ENCODE measurements around the gene CYP46A1.

CYP46A1 gene

DNA sequence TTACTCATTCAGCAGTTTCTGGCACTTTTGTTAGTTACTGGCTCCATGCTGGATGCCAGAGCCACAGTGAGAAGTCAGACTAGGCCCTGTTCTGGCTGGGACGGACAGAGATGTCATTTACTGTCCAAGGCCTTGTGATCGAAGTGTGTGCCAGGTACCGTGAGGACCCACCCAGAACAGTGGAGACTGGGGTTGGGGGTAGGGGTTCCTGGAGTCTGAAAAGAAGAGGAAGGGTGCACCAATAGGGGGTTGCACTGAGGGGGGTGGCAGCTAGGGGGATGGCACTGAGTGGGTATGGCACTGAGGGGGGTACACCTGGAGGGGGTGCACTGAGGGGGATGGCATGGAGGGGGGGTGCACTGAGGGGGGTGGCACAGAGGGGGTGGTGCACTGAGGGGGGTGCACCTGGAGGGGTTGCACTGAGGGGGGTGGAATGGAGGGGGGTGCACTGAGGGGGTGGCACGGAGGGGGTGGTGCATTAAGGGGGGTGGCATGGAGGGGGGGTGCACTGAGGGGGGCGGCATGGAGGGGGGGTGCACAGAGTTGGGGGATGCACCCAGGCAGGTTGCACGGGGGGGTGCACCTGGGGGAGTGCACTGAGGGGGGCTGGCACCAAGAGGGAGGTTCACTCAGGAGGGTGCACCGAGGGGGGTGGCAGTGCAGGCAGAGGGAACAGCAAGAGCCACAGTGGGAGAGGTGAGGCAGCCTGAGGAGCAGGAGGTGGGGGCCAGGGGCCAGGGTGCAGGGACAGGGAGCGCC lies 10.6 kb upstream of the CYP46A1 start:
- no peak for DNase-seq (ENCODE audit: low read depth in 2 of 2)

- no peak for DNase-seq (ENCODE audit: low read depth in 2 of 2)
These were observed 9.9 kb upstream of the CYP46A1 start for GRCh38 chr14:99674064-99674650.

- DNase-seq (ENCODE audit: low read depth in 2 of 2) = no peak
These were observed 9.2 kb upstream of the CYP46A1 start for GRCh38 chr14:99674776-99675381.

DNA sequence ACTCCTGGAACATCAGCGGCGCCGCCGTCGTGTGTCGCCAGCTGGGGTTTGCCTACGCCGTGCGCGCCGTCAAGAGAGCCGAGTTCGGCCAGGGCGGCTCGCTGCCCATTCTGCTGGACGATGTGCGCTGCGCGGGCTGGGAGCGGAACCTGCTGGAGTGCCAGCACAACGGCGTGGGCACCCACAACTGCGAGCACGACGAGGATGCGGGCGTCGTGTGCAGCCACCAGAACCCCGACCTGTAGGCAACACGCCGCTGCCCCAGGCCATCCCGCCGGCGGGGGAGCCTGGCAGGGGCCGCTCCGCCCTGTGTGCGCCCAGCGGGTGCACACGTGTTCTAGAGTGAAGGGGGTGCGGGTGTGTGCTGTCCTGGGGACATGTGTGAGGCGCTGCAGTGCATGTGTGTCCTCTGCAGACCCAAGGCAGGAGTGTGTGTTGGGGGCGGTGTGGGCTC lies 8.7 kb upstream of the CYP46A1 start:
- no peak for DNase-seq (ENCODE audit: low read depth in 2 of 2)

DNA sequence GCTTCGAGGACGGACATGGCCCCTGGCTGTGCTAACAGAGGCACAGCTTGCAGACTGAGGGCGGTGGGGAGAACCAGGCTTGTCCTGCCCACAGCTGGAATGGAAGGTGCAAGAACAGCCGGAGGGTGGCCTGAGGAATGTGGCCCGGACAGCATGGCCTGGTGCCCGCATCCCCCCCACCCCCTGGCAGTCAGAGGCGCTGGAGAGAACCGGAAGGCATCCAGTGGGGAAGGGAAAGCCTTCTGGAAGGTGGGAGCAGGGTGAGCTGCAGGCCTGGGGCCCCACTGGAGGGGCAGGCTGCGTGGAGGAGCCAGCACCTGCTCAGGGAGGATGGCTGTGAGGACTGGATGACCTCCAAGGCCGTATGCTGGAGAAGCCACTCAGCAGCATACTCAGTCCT lies 8.1 kb upstream of the CYP46A1 start:
- no peak for DNase-seq (ENCODE audit: low read depth in 2 of 2)

DNA sequence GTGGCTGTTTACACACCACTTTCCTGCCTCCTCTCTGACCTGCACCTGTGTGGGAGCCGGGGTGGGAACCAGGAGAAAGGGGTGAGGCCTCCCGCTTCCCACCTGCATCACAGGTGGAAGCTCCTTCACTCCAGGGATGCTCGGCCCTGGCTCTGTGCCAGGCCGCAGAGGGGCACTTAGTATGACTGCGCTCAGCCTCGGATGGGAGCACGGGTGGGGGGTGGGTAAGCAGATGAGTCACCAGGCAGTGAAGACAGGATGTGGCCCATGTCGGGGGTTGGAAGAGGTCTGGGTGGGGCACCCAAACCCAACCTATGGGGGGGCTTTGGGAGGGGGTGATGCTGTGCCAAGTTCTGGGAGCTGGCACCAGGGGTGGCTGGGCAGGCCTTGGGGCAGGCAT lies 7.4 kb upstream of the CYP46A1 start:
- no peak for DNase-seq (ENCODE audit: low read depth in 2 of 2)

- no peak for DNase-seq (ENCODE audit: low read depth in 2 of 2)
These were observed 6.6 kb upstream of the CYP46A1 start for GRCh38 chr14:99677231-99678140.

DNA sequence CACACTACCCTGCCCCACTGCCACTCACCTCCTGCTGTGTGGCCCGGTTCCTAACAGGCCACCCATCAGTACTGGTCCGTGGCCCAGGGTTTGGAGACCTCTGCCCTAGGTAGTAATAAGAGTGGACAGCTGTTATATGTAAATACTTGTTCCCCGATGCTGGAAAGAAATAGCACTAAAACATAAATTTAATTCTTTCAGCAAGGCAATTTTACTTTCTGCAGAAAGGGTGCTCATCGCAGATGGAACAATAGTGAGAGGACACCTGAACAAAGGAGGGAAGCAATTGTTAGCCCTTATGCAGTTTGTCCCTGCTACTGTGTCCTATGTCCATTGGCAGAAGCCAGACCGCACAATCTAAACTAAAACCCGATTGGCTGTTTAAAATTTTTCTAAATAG lies 5.9 kb upstream of the CYP46A1 start:
- DNase-seq (ENCODE audit: low read depth in 2 of 2) = no peak

DNA sequence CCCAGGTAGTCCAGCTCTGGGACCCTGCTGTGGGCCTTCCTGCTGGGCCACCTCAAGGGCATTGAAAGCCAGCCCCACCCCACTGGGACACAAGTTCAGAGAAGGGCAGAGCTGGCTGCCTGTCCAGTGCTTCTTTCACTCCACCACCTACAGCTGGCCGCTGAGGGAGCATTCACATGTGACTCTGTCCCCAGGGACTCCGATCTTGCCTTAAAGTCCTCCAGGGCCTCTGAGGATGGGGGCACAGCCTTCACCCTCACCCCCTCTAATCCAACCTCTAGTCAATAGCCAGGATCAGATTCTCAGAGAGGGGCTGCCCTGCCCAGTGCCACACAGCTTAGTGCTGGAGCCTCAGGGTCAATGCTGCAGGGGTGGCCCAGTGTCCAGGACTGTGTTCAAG lies 5.0 kb upstream of the CYP46A1 start:
- DNase-seq (ENCODE audit: low read depth in 2 of 2) = no peak

GRCh38 chr14:99679543-99679942 lies 4.6 kb upstream of the CYP46A1 start:
- DNase-seq (ENCODE audit: low read depth in 2 of 2) = no peak

DNA sequence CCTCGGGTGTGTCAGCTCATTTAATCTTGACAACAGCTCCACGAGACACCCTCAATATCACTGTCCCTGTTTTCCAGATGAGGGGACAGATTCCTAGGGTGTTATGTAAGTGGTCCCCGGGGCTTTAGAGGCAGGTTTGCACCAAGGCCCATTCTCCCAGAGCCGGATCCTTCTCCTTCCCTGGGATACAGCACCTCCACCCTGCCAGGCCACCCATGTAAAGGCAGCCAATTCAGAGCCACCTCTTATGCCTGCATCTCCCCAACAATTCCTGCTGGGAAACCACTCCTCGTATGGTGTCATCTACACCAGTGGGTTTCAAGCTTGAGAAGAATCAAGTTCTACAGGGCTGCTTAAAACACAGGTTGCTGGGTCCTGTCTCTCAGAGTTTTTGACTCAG lies 4.1 kb upstream of the CYP46A1 start:
- no peak for DNase-seq (ENCODE audit: low read depth in 2 of 2)

DNA sequence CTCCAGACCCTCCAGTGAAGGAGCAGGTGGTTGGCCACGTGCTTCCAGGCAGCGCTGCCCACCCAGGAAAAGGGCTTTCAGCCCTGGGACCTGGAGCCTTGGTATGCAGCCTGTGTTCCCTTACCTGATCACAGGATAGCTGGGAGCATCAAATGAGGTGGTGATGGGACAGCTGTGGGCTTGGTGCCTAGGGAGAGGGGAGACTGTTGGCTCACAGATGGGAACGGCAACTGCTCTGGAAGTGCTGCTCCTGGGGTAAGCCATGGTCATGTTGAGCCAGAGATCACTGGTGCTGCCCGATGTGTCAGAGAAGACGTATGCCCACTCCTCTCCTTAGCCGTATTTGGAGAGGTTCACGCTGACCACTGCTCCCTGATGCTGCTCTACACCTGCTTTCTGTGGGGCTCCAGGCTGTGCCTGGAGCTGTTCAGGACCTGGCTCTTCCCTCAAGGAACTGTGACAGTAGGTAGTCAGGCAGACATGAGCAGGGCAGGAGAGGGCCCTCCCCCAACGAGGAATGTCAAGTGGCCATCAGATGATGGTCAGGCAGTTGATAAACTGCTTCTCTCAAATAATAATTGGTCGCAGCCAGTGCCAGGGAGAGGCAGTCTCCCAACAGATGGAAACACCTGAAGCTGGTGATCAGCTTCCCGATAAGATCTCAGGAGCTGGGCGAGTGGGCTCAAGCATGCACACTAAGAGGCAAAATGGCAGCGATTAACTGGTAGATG lies 2.8 kb upstream of the CYP46A1 start:
- DNase-seq (ENCODE audit: low read depth in 2 of 2) = no peak

DNA sequence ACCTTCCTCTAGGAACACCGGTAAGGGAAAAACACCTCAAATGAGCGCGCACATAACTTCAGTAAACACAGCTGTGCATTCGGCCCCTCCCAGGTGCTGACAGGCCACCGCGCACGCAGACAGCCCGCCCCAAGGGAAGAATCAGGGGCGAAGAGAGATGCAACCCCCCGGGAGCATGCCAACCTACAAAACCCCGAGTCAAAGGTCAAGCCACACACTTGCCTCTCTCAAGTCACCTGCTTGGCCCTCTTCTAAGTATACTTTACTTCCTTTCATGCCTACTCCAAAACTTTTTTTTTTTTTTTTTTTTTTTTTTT lies 2.3 kb upstream of the CYP46A1 start:
- no peak for DNase-seq (ENCODE audit: low read depth in 2 of 2)

DNA sequence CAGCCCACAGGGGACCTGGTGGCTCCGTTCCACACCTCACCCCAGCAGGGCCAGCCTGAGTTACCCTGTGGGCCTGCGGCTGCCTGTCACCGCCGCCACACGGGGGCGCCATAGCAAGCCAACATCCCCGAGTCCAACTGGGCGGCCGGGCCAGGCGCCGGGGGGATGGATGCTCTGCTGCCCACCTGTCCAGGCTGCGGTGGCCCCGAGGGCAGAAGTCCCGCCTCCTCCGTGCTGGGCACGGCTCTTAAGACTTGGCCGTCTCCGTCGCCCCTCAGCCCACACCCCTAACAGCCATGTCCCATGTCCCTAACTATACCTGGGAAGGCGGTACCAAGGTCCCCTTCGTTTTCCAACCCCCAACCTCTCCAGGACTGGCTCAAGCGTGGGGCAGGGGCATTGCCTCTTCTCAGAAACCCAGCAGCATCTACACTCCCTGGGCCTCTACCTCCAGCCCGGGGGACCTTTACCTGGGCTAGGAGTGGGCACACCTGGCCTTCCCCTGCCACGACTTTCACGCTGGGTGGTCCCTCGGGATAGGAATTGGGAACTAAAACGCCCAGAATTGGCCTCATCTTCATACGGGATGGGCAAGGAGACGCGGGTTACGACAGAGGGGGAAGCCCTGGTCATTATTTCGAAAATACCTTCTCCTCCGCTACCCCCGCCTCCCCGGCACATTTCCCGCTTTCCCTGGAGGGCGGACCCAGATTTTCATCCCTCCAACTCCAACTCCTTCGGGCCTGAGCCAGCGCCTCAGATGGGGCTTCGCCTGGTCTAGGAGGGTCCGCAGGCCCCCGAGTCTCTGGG lies 1.1 kb upstream of the CYP46A1 start:
- peak; percentile 77 for DNase-seq (ENCODE audit: low read depth in 2 of 2)

GRCh38 chr14:99684410-99684934 lies 374 bp downstream of the CYP46A1 start:
- no peak for DNase-seq (ENCODE audit: low read depth in 2 of 2)

DNA sequence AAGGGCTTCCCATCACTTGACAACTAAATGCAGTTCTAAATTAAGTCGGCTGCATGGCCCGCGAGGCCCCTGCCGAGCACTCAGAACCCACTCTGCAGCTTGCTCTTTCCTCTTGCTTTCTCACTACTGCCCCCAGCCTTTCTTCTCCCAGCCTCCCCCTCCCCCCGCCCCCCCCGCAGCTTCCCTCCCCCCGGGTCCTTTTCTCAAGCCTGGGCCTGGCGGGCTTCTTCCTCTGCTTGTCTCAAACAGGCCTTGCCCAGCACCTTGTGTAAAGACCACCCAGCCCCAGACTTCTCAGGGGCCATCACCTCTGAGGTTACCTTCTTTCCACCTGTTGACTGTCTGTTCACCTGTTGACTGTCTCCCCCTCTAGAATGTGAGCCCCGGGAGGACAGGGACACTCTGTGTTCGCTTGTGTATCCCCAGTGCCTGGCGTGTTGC lies 1.1 kb downstream of the CYP46A1 start:
- no peak for DNase-seq (ENCODE audit: low read depth in 2 of 2)

DNA sequence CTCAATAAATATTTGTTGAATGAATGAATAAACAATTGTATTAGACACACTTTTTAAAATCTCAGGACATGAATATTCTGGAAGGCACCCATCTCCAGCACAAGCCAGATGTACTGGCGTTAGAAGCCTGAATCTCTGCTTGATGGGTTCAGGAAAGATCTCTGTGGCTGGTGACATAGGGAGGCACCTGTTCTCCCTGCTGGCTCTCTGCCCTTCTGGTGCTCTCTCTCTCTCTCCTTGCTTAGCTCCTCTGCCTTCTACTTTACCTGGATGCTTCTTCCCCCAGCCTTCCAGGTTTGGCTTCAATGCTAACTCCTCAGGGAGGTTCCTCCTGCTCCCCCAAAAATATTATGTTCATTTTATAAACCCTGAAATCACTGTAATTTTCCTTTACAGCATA lies 1.5 kb downstream of the CYP46A1 start:
- no peak for DNase-seq (ENCODE audit: low read depth in 2 of 2)

- no peak for DNase-seq (ENCODE audit: low read depth in 2 of 2)
These were observed 2.6 kb downstream of the CYP46A1 start for GRCh38 chr14:99686557-99687283.

- DNase-seq (ENCODE audit: low read depth in 2 of 2) = no peak
These were observed 3.4 kb downstream of the CYP46A1 start for GRCh38 chr14:99687284-99688209.
